Stimulated activated naive CD4-positive, alpha-beta T cell treated with Interleukin-2 at 50 U/mL for 16 hours (primary cell): Measurements from ENCODE around the gene CSF3R.

ENCODE experiments used
- DNase-seq: peaks from one replicate; lab custom pipeline; 2025; lab: John Stamatoyannopoulos, UW

CSF3R gene

DNA sequence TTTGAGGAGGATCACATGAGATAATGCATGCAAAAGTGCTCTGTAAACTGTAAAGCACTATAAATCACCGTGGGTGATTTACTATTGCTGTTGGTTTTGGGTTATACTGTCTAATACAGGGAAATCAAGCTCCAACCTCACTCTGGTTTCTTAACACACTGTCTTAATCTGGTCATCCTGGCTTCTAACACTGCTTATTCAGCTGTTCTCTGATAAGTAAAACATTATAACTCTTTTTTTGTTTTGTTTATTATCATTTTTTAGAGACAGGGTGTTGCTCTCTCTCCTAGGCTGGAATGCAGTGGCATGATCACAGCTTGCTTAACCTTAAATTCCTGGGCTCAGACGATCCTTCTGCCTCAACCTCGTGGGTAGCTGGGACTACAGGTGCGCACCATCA, 63.1 kb downstream of the CSF3R start:
- DNase-seq = no peak

DNA sequence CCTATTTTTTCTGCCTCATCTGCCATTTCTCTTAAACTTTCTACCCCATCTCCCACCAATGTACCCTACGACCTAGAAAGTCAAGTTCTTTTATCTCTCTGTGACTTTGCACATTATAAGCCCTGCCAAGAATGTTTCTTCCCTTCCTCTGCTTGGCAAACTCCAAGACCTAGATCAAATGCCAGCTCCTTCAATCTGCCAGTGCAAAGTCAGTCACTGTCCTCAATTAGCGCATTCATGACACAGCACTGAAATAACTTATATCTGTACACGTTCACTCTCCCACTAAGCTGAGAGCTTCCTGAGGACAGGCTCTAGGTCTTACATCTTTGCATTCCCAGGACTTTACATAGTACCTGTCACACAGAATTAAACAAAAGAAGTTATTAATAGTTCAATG, 63.6 kb downstream of the CSF3R start:
- DNase-seq = no peak

DNA sequence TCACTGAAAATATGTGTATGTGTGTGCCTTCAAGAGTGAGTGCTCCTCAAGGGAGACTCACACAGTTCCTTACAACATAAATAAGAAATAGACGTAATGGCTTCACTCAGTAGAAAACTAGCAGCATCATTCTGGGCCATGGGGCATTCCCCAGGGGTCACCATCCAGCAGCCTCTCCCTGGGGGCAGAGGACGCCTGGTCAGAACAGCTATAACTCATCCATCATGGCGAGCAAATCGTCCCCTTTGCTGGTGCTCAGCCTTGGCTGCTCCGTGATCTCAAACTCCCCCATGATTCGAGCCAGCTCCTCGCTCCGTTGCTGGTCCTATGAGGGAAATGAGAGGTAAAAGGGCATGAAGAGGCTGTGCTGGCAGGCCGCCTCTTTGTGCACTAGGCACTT, 64.8 kb downstream of the CSF3R start:
- no peak for DNase-seq
